K562 (cell line): Measurements from ENCODE around the gene PDE8B. TPM values are rescaled to one million over a fixed set of nuclear protein-coding genes. Genes with fewer than 3 reads are reported as not detected.

Experiments used
- ATAC-seq: fragments of 200-7000 bp; cut with Tn5 transposase; 3 replicates; pipeline ENCODE4 v1.9.1; 2020; ENCODE audit warnings: moderate library complexity
- BruUV-seq: library from RNA; stranded (reverse); fragments of 400-500 nt; replicated peaks from 2 replicates; lab custom pipeline; 2021; lab: Mats Ljungman, UMichigan
- CTCF ChIA-PET: fragments of 300-600 bp; formaldehyde crosslinking; extraction: SDS; loops from one replicate; lab custom pipeline; 2021; ENCODE audit warnings: low intra/inter-chr PET ratio; lab: Yijun Ruan, JAX
- POLR2A ChIA-PET: fragments of 300-600, 350-650 bp; sonication (Branson Sonifier 250); formaldehyde crosslinking; extraction: SDS; loops from one replicate; lab custom pipeline; 2021; ENCODE audit warnings: antibody characterized with exemption, inconsistent platforms; lab: Yijun Ruan, JAX
- DNase-seq, 4 experiments: peaks; one replicate each; pipeline versions ENCODE4 v3.0.0 to v3.0.0-alpha.2; 2011 to 2018; ENCODE audit warnings: low spot score in 3 of 4, mixed read lengths in 3 of 4; ENCODE audit errors: extremely low read depth in 1 of 4
- FAIRE-seq: peaks from 2 replicates; lab custom pipeline; 2011; peaks lifted over from hg19 to GRCh38; lab: Jason Lieb, UNC
- H2AFZ ChIP-seq: 2 replicates; pipeline ENCODE4 v1.6.0; 2011; ENCODE audit warnings: low read depth, low read length, control low read depth, inconsistent platforms
- H3K27ac ChIP-seq: fragments of 200-600 bp; 3 replicates; pipeline ENCODE4 v1.8.0; 2011; ENCODE audit warnings: low read depth, mild to moderate bottlenecking, control low read depth, inconsistent platforms, low read length, moderate library complexity, mixed read lengths; ENCODE audit errors: extremely low read depth
- H3K27me3 ChIP-seq, 2 experiments: fragments of 300-600 bp in 1 of 2; 2 replicates in 1 of 2; 3 replicates in 1 of 2; pipeline versions ENCODE4 v1.6.0 to v1.8.0; 2011; ENCODE audit warnings: inconsistent platforms in 2 of 2, low read length in 2 of 2, mild to moderate bottlenecking in 1 of 2, mixed read lengths in 1 of 2, moderate library complexity in 1 of 2; ENCODE audit not compliant: control insufficient read depth in 2 of 2, insufficient read depth in 2 of 2
- H3K36me3 ChIP-seq: fragments of 300-600 bp; 3 replicates; pipeline ENCODE4 v1.8.0; 2011; ENCODE audit warnings: mild to moderate bottlenecking, low read length, inconsistent platforms; ENCODE audit not compliant: control insufficient read depth, insufficient read depth
- H3K4me1 ChIP-seq, 2 experiments: fragments of 200-600 bp in 1 of 2; replicated peaks in 1 of 2; 2 replicates in 1 of 2; 3 replicates in 1 of 2; pipeline versions ENCODE4 v1.5.1 to v1.8.0; 2011; ENCODE audit warnings: inconsistent platforms in 2 of 2, low read length in 2 of 2, mild to moderate bottlenecking in 1 of 2, mixed read lengths in 1 of 2, moderate library complexity in 1 of 2; ENCODE audit not compliant: control insufficient read depth in 2 of 2, insufficient read depth in 2 of 2
- H3K4me2 ChIP-seq: 2 replicates; pipeline ENCODE4 v1.6.1; 2011; ENCODE audit warnings: low read length, control low read depth, inconsistent platforms, mixed read lengths; ENCODE audit not compliant: insufficient read depth
- H3K4me3 ChIP-seq: fragments of 200-600 bp; sonication (generic), shearing (Covaris generic); 2 replicates; pipeline ENCODE4 v1.5.1; 2016; ENCODE audit warnings: control low read depth, inconsistent platforms
- H3K79me2 ChIP-seq: fragments of 200-600 bp; 3 replicates; pipeline ENCODE4 v1.8.0; 2011; ENCODE audit warnings: low read length, inconsistent platforms; ENCODE audit not compliant: control insufficient read depth, insufficient read depth
- H3K9ac ChIP-seq, 2 experiments: 2 replicates each; pipeline versions ENCODE4 v1.6.0 to v1.6.1; 2011; ENCODE audit warnings: low read depth in 2 of 2, low read length in 2 of 2, control low read depth in 1 of 2, inconsistent platforms in 1 of 2, mild to moderate bottlenecking in 1 of 2, mixed read lengths in 1 of 2; ENCODE audit not compliant: insufficient read depth in 1 of 2
- H3K9me1 ChIP-seq: one replicate; pipeline ENCODE4 v1.6.0; 2011; ENCODE audit warnings: inconsistent platforms, mild to moderate bottlenecking, low read length, moderate library complexity; ENCODE audit not compliant: control insufficient read depth, insufficient read depth
- H3K9me3 ChIP-seq: replicated peaks from 2 replicates; pipeline ENCODE4 v1.5.1; 2011; ENCODE audit warnings: low read depth, low read length, inconsistent platforms; ENCODE audit not compliant: control insufficient read depth, insufficient read depth
- H4K20me1 ChIP-seq: replicated peaks from 2 replicates; pipeline ENCODE4 v1.6.1; 2011; ENCODE audit warnings: low read length, inconsistent platforms, mixed read lengths; ENCODE audit not compliant: control insufficient read depth, insufficient read depth
- AFF4 ChIP-seq: sonication (generic); formaldehyde crosslinking; IDR thresholded peaks from 2 replicates; pipeline ENCODE4 v1.8.0; 2023; ENCODE audit warnings: mild to moderate bottlenecking, missing genetic modification reagents
- CBX5 ChIP-seq: IDR thresholded peaks from 2 replicates; pipeline ENCODE4 v1.6.1; 2014; ENCODE audit warnings: low read depth, borderline replicate concordance
- CGGBP1 ChIP-seq: fragments of 250-450 bp; sonication (Bioruptor Pico); IDR thresholded peaks from 2 replicates; pipeline ENCODE4 v1.9.0; 2021; ENCODE audit warnings: mild to moderate bottlenecking
- EWSR1 ChIP-seq: fragments of 450-650 bp; IDR thresholded peaks from 2 replicates; pipeline ENCODE4 v1.6.1; 2018; ENCODE audit warnings: borderline replicate concordance, mild to moderate bottlenecking, low read depth, moderate library complexity; ENCODE audit not compliant: partially characterized antibody
- FOXP1 ChIP-seq: sonication (generic); formaldehyde crosslinking; IDR thresholded peaks from 2 replicates; pipeline ENCODE4 v1.8.0; 2022; ENCODE audit warnings: mild to moderate bottlenecking, missing genetic modification reagents
- GATAD2A ChIP-seq: fragments of 450-650 bp; IDR thresholded peaks from 2 replicates; pipeline ENCODE4 v1.6.1; 2017
- LEF1 ChIP-seq: fragments of 450-650 bp; IDR thresholded peaks from 2 replicates; pipeline ENCODE4 v1.6.1; 2016; ENCODE audit warnings: mild to moderate bottlenecking
- NR2F6 ChIP-seq: fragments of 450-650 bp; formaldehyde crosslinking; IDR thresholded peaks from 2 replicates; pipeline ENCODE4 v1.4.0; 2020; ENCODE audit warnings: mild to moderate bottlenecking
- RCOR1 ChIP-seq, 2 experiments: IDR thresholded peaks; 2 replicates each; pipeline ENCODE4 v1.6.1; 2012; ENCODE audit warnings: low read depth in 2 of 2, low read length in 2 of 2, borderline replicate concordance in 1 of 2, improper control_type of control experiment in 1 of 2
- ZNF174 ChIP-seq: fragments of 250-450 bp; sonication (Bioruptor Pico); IDR thresholded peaks from 2 replicates; pipeline ENCODE4 v1.4.0; 2020; ENCODE audit warnings: mild to moderate bottlenecking
- ZNF431 ChIP-seq: sonication (generic); formaldehyde crosslinking; IDR thresholded peaks from 2 replicates; pipeline ENCODE4 v1.8.0; 2022; ENCODE audit warnings: mild to moderate bottlenecking, missing genetic modification reagents
- ZNF639 ChIP-seq, 2 experiments: fragments of 200-800 bp in 1 of 2; sonication (Bioruptor generic) in 1 of 2; sonication (generic) in 1 of 2; formaldehyde crosslinking in 1 of 2; IDR thresholded peaks in 1 of 2; conservative IDR thresholded peaks in 1 of 2; 2 replicates each; pipeline versions ENCODE4 v1.5.0 to v1.6.1; 2016 to 2020; ENCODE audit warnings: missing compliant biosample characterization in 1 of 2, missing genetic modification characterization in 1 of 2, missing genetic modification reagents in 1 of 2
- WGBS: fragments of 100-300 bp; shearing (Covaris generic); methylation state at CpG from one replicate; pipeline ENCODE4 v1.1.6; 2016; ENCODE audit warnings: low coverage, mixed read lengths; ENCODE audit not compliant: insufficient coverage; ENCODE audit errors: missing lambda C conversion rate; 5-methylcytosine and 5-hydroxymethylcytosine counted together
- in situ Hi-C: fragments of 300-500 bp; cut with MboI; formaldehyde crosslinking; loops from 4 replicates; pipeline ENCODE4 v1.15.0; 2018; ENCODE audit warnings: inconsistent platforms, mixed read lengths
- intact Hi-C: fragments of 100-400 bp; cut with micrococcal nuclease; formaldehyde crosslinking; loops from 2 replicates; pipeline ENCODE4 v1.14.2; 2022
- polyA plus RNA-seq, 8 experiments: library from polyadenylated mRNA; depleted of rRNA in 4 of 8; stranded (reverse) in 5 of 8; unstranded in 3 of 8; fragments of >200 nt; fragmentation: Nextera tagmentation in 2 of 8; fragmentation: Illumina TruSeq in 1 of 8; extraction: Ambion mirVana in 2 of 8; extraction: Trizol in 1 of 8; gene quantifications; 2 replicates each; pipeline versions ENCODE4 v1.2.1 to v1.2.3, GENCODE V29; 2011 to 2014; ENCODE audit warnings: inconsistent platforms in 1 of 8, missing spikeins in 1 of 8
- total RNA-seq, 7 experiments: library from RNA; depleted of rRNA in 6 of 7; stranded (reverse); fragments of >200 nt in 6 of 7; fragmentation: Illumina TruSeq in 2 of 7; extraction: Trizol in 2 of 7; gene quantifications; 2 replicates each; pipeline versions ENCODE4 v1.2.1 to v1.2.3, GENCODE V29; 2011 to 2021; ENCODE audit warnings: low replicate concordance in 1 of 7
- TF ChIP-seq, protein P1 (sequence below): sonication (generic); formaldehyde crosslinking; IDR thresholded peaks from 2 replicates; pipeline ENCODE4 v1.8.0; 2022; ENCODE audit warnings: mild to moderate bottlenecking, missing genetic modification reagents

Gene PDE8B
- total and polyA plus RNA-seq, 9 of the 15 experiments (the other 6 are each of a cell fraction or from before 2014, with no cell fraction given): 0.15 to 0.28 TPM; not detected in 7

DNA sequence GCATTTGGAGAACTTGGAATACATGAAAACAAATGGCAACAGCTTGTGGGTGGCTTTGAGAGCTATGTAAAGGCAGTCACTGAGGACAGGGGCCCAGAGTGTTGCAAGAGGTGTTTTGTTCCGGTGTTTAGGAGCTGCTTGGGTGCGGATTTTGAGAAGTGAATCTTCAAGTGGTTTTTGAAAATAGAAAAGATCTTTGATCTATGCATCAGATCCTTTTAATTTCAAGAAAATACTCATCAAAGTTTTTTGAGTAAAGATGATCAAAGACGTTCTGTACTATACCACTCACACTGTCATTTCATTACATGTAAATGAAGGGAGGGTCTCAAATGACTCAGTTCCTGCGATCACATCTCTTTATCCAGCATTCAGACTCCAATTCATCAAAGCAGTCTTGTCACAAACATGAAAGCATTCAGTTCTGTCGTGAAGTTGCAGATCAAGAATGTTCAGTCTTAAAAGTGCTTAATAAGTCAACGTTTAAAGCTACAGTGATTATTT is 169.1 kb downstream of the PDE8B start:
- Histone ChIP-seq H3K9me3 (no peaks in the 10 kb centered on the region), H3K27ac (no peak overlapping the region), H4K20me1 (no peaks in the 10 kb centered on the region), H3K36me3 (no peaks in the 10 kb centered on the region), H2AFZ (no peak overlapping the region), H3K4me2 (no peak overlapping the region), H3K27me3 (peaks cover 30 to 32% of the 10 kb centered on the region in 2 experiments; a peak in 4 of 5 replicates), H3K4me3 (no peak overlapping the region), H3K79me2 (no peaks in the 10 kb centered on the region), H3K9ac (no peak overlapping the region), H3K9me1 (no peaks in the 10 kb centered on the region), H3K4me1 (no peaks in the 10 kb centered on the region)
- FAIRE-seq (no peak), DNase-seq (no peak), ATAC-seq (no peak)
- POLR2A ChIA-PET: no interaction called here
- no TSS peak for BruUV-seq
- intact Hi-C loops (no loop called here), in situ Hi-C loops (no loop called here)
- CTCF ChIA-PET: no interaction called here
- under 1% methylated on average over 6 of the region's 6 CpGs for WGBS
- TF ChIP-seq LEF1: no peak
- TF ChIP-seq, protein P1, sequence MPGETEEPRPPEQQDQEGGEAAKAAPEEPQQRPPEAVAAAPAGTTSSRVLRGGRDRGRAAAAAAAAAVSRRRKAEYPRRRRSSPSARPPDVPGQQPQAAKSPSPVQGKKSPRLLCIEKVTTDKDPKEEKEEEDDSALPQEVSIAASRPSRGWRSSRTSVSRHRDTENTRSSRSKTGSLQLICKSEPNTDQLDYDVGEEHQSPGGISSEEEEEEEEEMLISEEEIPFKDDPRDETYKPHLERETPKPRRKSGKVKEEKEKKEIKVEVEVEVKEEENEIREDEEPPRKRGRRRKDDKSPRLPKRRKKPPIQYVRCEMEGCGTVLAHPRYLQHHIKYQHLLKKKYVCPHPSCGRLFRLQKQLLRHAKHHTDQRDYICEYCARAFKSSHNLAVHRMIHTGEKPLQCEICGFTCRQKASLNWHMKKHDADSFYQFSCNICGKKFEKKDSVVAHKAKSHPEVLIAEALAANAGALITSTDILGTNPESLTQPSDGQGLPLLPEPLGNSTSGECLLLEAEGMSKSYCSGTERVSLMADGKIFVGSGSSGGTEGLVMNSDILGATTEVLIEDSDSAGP (CRISPR knock-in tag): no peak
- TF ChIP-seq ZNF431 (CRISPR knock-in tag): no peak
- no peak for TF ChIP-seq ZNF639 (CRISPR knock-in tag; conservative IDR thresholded peaks at IDR 0.05 in 1 of 2, IDR thresholded peaks at IDR 0.05 in 1 of 2)
- TF ChIP-seq NR2F6 (CRISPR knock-in tag): no peak
- TF ChIP-seq CGGBP1 (CRISPR knock-in tag): no peak
- TF ChIP-seq AFF4 (CRISPR knock-in tag): no peak
- no peak for TF ChIP-seq EWSR1
- TF ChIP-seq CBX5: no peak
- no peak for TF ChIP-seq RCOR1 (IDR thresholded peaks at IDR 0.05; ENCODE audit: borderline replicate concordance in 1 of 2, low read depth in 2 of 2, low read length in 2 of 2)
- TF ChIP-seq ZNF174 (CRISPR knock-in tag): no peak
- no peak for TF ChIP-seq FOXP1
- TF ChIP-seq GATAD2A: no peak
